HepG2 (cell line): ENCODE results near the gene NR1H3. TPM values are rescaled to one million over a fixed set of nuclear protein-coding genes. Genes with fewer than 3 reads are reported as not detected.

ENCODE experiments used
- CCDC6 ChIP-seq: sonication (generic); formaldehyde crosslinking; IDR thresholded peaks from 2 replicates; pipeline ENCODE4 v1.8.1; 2022; ENCODE audit warnings: mild to moderate bottlenecking, missing genetic modification reagents, moderate library complexity
- CREB1 ChIP-seq, 2 experiments: fragments of 450-650 bp in 1 of 2; IDR thresholded peaks; 2 replicates each; pipeline ENCODE4 v1.6.1; 2016 to 2017; ENCODE audit warnings: control low read depth in 1 of 2, mild to moderate bottlenecking in 1 of 2, missing compliant biosample characterization in 1 of 2, missing genetic modification characterization in 1 of 2
- HIC2 ChIP-seq: sonication (generic); formaldehyde crosslinking; IDR thresholded peaks from 2 replicates; pipeline ENCODE4 v1.9.0; 2022; ENCODE audit warnings: low read depth, missing genetic modification reagents
- HNF4G ChIP-seq, 2 experiments: sonication (generic) in 1 of 2; formaldehyde crosslinking in 1 of 2; IDR thresholded peaks; 2 replicates each; pipeline versions ENCODE4 v1.4.0 to v1.6.1; 2011 to 2020; ENCODE audit warnings: borderline replicate concordance in 2 of 2, low read depth in 2 of 2, mild to moderate bottlenecking in 2 of 2, low read length in 1 of 2, missing genetic modification reagents in 1 of 2, moderate library complexity in 1 of 2
- HOXA3 ChIP-seq: sonication (generic); formaldehyde crosslinking; IDR thresholded peaks from 2 replicates; pipeline ENCODE4 v1.5.0; 2020; ENCODE audit warnings: missing genetic modification reagents
- KLF11 ChIP-seq: IDR thresholded peaks from 2 replicates; pipeline ENCODE4 v1.6.1; 2016; ENCODE audit warnings: missing compliant biosample characterization
- MEIS1 ChIP-seq: sonication (generic); formaldehyde crosslinking; IDR thresholded peaks from 2 replicates; pipeline ENCODE4 v1.9.0; 2021; ENCODE audit warnings: mild to moderate bottlenecking, missing genetic modification reagents, moderate library complexity, borderline replicate concordance
- MTF2 ChIP-seq: sonication (generic); formaldehyde crosslinking; IDR thresholded peaks from 2 replicates; pipeline ENCODE4 v1.5.0; 2020; ENCODE audit warnings: missing genetic modification reagents, borderline replicate concordance
- NKX3-1 ChIP-seq: sonication (generic); formaldehyde crosslinking; IDR thresholded peaks from 2 replicates; pipeline ENCODE4 v1.5.0; 2020; ENCODE audit warnings: missing genetic modification reagents
- PCBP2 ChIP-seq: fragments of 200-400 bp; formaldehyde crosslinking; optimal IDR thresholded peaks from 2 replicates; pipeline ENCODE3; 2018; ENCODE audit warnings: low read length, low read depth; ENCODE audit not compliant: poor library complexity, severe bottlenecking
- RAD51 ChIP-seq: fragments of 450-650 bp; IDR thresholded peaks from 2 replicates; pipeline ENCODE4 v1.6.1; 2016; ENCODE audit warnings: borderline replicate concordance
- RNF2 ChIP-seq: fragments of 450-650 bp; conservative IDR thresholded peaks from 2 replicates; pipeline ENCODE4 v1.6.1; 2016; ENCODE audit warnings: low read depth
- SAFB2 ChIP-seq: sonication (generic); formaldehyde crosslinking; IDR thresholded peaks from 2 replicates; pipeline ENCODE4 v1.5.1; 2020; ENCODE audit warnings: missing genetic modification reagents, low read depth, mild to moderate bottlenecking, borderline replicate concordance
- SRSF1 ChIP-seq: fragments of 200-400 bp; formaldehyde crosslinking; optimal IDR thresholded peaks from 2 replicates; pipeline ENCODE3; 2017; ENCODE audit warnings: mild to moderate bottlenecking, low read depth, low read length, moderate library complexity
- TRAFD1 ChIP-seq: sonication (generic); formaldehyde crosslinking; IDR thresholded peaks from 2 replicates; pipeline ENCODE4 v1.5.1; 2020; ENCODE audit warnings: missing genetic modification reagents, mild to moderate bottlenecking, borderline replicate concordance
- TSC22D2 ChIP-seq: sonication (generic); formaldehyde crosslinking; IDR thresholded peaks from 2 replicates; pipeline ENCODE4 v1.5.1; 2020; ENCODE audit warnings: missing genetic modification reagents, mild to moderate bottlenecking, borderline replicate concordance
- ZBTB20 ChIP-seq: sonication (generic); formaldehyde crosslinking; IDR thresholded peaks from 2 replicates; pipeline ENCODE4 v1.8.1; 2023; ENCODE audit warnings: missing genetic modification reagents, low read depth, mild to moderate bottlenecking, borderline replicate concordance
- ZNF180 ChIP-seq: sonication (generic); formaldehyde crosslinking; IDR thresholded peaks from 2 replicates; pipeline ENCODE4 v1.4.0; 2020; ENCODE audit warnings: low read depth, missing genetic modification reagents, borderline replicate concordance
- ZNF367 ChIP-seq: sonication (generic); formaldehyde crosslinking; IDR thresholded peaks from 2 replicates; pipeline ENCODE4 v1.4.0; 2020; ENCODE audit warnings: missing genetic modification reagents, borderline replicate concordance
- ZNF546 ChIP-seq: sonication (generic); formaldehyde crosslinking; conservative IDR thresholded peaks from 2 replicates; pipeline ENCODE4 v1.8.1; 2023; ENCODE audit warnings: mild to moderate bottlenecking, missing genetic modification reagents
- ZNF569 ChIP-seq: sonication (generic); formaldehyde crosslinking; IDR thresholded peaks from 2 replicates; pipeline ENCODE4 v1.5.0; 2020; ENCODE audit warnings: mild to moderate bottlenecking, missing genetic modification reagents, moderate library complexity, borderline replicate concordance
- ZNF652 ChIP-seq: IDR thresholded peaks from 2 replicates; pipeline ENCODE4 v1.6.1; 2016; ENCODE audit warnings: low read depth, borderline replicate concordance
- ZNF720 ChIP-seq: sonication (generic); formaldehyde crosslinking; IDR thresholded peaks from 2 replicates; pipeline ENCODE4 v1.4.0; 2020; ENCODE audit warnings: missing genetic modification reagents
- polyA plus RNA-seq, 8 experiments: library from polyadenylated mRNA; depleted of rRNA in 3 of 8; stranded (reverse) in 7 of 8; unstranded in 1 of 8; fragments of >200 nt; fragmentation: Illumina TruSeq in 4 of 8; extraction: Trizol in 4 of 8; gene quantifications; 2 replicates each; pipeline versions ENCODE4 v1.2.1 to v1.2.3, GENCODE V29; 2011 to 2016; ENCODE audit warnings: low read depth in 4 of 8, missing spikeins in 1 of 8, mixed read lengths in 1 of 8; ENCODE audit not compliant: insufficient read depth in 1 of 8
- total RNA-seq, 5 experiments: library from RNA; depleted of rRNA; stranded (reverse); fragments of >200 nt; fragmentation: Illumina TruSeq; extraction: Trizol; gene quantifications; 2 replicates each; pipeline ENCODE4 v1.2.3, GENCODE V29; 2016; ENCODE audit warnings: low read depth in 1 of 5
- TF ChIP-seq, protein P1 (sequence below): sonication (generic); formaldehyde crosslinking; IDR thresholded peaks from 2 replicates; pipeline ENCODE4 v1.5.0; 2020; ENCODE audit warnings: missing genetic modification reagents
- TF ChIP-seq, protein P2 (sequence below): sonication (generic); formaldehyde crosslinking; IDR thresholded peaks from 2 replicates; pipeline ENCODE4 v1.5.0; 2020; ENCODE audit warnings: missing genetic modification reagents, mild to moderate bottlenecking, borderline replicate concordance

The NR1H3 gene
- total and polyA plus RNA-seq, 2 of the 13 experiments (the other 11 are each of a cell fraction or from before 2014, with no cell fraction given), result 41.8 to 102 TPM

- TF ChIP-seq SAFB2 (CRISPR knock-in tag) (no peak), HNF4G (IDR thresholded peaks at IDR 0.05; ENCODE audit: borderline replicate concordance, low read depth, low read length) (peak; percentile 3; the same call in 1 of the 2 replicates), HNF4G (CRISPR knock-in tag; IDR thresholded peaks at IDR 0.05; ENCODE audit: borderline replicate concordance, low read depth) (no peak), HOXA3 (CRISPR knock-in tag) (peak; percentile 42), PCBP2 (no peak), SRSF1 (no peak), HIC2 (CRISPR knock-in tag) (no peak), ZNF180 (CRISPR knock-in tag) (no peak), ZNF720 (CRISPR knock-in tag) (no peak), KLF11 (CRISPR knock-in tag) (no peak), TSC22D2 (no peak), NKX3-1 (CRISPR knock-in tag) (no peak), MEIS1 (no peak), RAD51 (no peak), CREB1 (IDR thresholded peaks at IDR 0.05) (no peak), CREB1 (CRISPR knock-in tag; IDR thresholded peaks at IDR 0.05) (no peak), RNF2 (no peak), TRAFD1 (no peak), ZNF546 (CRISPR knock-in tag) (no peak), MTF2 (CRISPR knock-in tag) (no peak), ZBTB20 (0 out of 2 replicates have a peak, but pooled peaks have one; percentile 32), ZNF652 (CRISPR knock-in tag) (no peak), ZNF367 (CRISPR knock-in tag) (no peak), CCDC6 (CRISPR knock-in tag) (no peak), ZNF569 (CRISPR knock-in tag) (no peak)
- TF ChIP-seq, protein P1, sequence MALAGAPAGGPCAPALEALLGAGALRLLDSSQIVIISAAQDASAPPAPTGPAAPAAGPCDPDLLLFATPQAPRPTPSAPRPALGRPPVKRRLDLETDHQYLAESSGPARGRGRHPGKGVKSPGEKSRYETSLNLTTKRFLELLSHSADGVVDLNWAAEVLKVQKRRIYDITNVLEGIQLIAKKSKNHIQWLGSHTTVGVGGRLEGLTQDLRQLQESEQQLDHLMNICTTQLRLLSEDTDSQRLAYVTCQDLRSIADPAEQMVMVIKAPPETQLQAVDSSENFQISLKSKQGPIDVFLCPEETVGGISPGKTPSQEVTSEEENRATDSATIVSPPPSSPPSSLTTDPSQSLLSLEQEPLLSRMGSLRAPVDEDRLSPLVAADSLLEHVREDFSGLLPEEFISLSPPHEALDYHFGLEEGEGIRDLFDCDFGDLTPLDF, result peak; percentile 60; the same call in 1 of the 2 replicates
- TF ChIP-seq, protein P2, sequence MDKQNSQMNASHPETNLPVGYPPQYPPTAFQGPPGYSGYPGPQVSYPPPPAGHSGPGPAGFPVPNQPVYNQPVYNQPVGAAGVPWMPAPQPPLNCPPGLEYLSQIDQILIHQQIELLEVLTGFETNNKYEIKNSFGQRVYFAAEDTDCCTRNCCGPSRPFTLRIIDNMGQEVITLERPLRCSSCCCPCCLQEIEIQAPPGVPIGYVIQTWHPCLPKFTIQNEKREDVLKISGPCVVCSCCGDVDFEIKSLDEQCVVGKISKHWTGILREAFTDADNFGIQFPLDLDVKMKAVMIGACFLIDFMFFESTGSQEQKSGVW (CRISPR knock-in tag), result no peak
These were observed 12.1 kb downstream of the NR1H3 start, which contains the start of gene MADD (continued) for GRCh38 chr11:47269829-47270305.
